GM12878 (cell line): ENCODE results near the gene RNF121. TPM values are rescaled to one million over a fixed set of nuclear protein-coding genes. Genes with fewer than 3 reads are reported as not detected.
A peak's percentile ranks its signal among the peaks of the same experiment; 100 is the strongest.

Experiments
- BACH1 ChIP-seq: fragments of 450-650 bp; IDR thresholded peaks from 2 replicates; pipeline ENCODE4 v1.6.1; 2017; ENCODE audit warnings: mild to moderate bottlenecking, borderline replicate concordance
- BMI1 ChIP-seq: fragments of 450-650 bp; IDR thresholded peaks from 2 replicates; pipeline ENCODE4 v1.6.1; 2016; ENCODE audit warnings: mild to moderate bottlenecking, moderate library complexity, borderline replicate concordance
- CUX1 ChIP-seq: IDR thresholded peaks from 2 replicates; pipeline ENCODE4 v1.6.1; 2012; ENCODE audit warnings: improper control_type of control experiment, low read depth, low read length; ENCODE audit not compliant: insufficient replicate concordance
- EP300 ChIP-seq, 2 experiments: fragments of 150-350 bp in 1 of 2; IDR thresholded peaks; 2 replicates each; pipeline ENCODE4 v1.6.1; 2011 to 2012; ENCODE audit warnings: low read depth in 2 of 2, low read length in 2 of 2, borderline replicate concordance in 1 of 2, improper control_type of control experiment in 1 of 2, inconsistent platforms in 1 of 2; ENCODE audit not compliant: control insufficient read depth in 1 of 2
- GATAD2B ChIP-seq: fragments of 450-650 bp; conservative IDR thresholded peaks from 2 replicates; pipeline ENCODE4 v1.6.1; 2017; ENCODE audit warnings: low read depth, mild to moderate bottlenecking, moderate library complexity
- JUNB ChIP-seq: IDR thresholded peaks from 2 replicates; pipeline ENCODE4 v1.6.1; 2016; ENCODE audit warnings: antibody characterized with exemption, mild to moderate bottlenecking
- PAX5 ChIP-seq: IDR thresholded peaks from 2 replicates; pipeline ENCODE4 v1.6.1; 2011; ENCODE audit warnings: low read depth, low read length, borderline replicate concordance
- PRDM15 ChIP-seq: fragments of 450-650 bp; formaldehyde crosslinking; IDR thresholded peaks from 2 replicates; pipeline ENCODE4 v1.4.0; 2020; ENCODE audit warnings: mild to moderate bottlenecking, moderate library complexity
- RELB ChIP-seq: fragments of 450-650 bp; IDR thresholded peaks from 2 replicates; pipeline ENCODE4 v1.6.1; 2017; ENCODE audit warnings: low read depth, mild to moderate bottlenecking, moderate library complexity
- SMAD1 ChIP-seq: fragments of 450-650 bp; IDR thresholded peaks from 2 replicates; pipeline ENCODE4 v1.6.1; 2018; ENCODE audit warnings: mild to moderate bottlenecking, low read depth; ENCODE audit not compliant: partially characterized antibody
- SUZ12 ChIP-seq: fragments of 200-600 bp; sonication (generic); IDR thresholded peaks from one replicate; pipeline ENCODE4 v1.6.1; 2018; ENCODE audit warnings: antibody characterized with exemption, mild to moderate bottlenecking; ENCODE audit not compliant: unreplicated experiment
- ZNF687 ChIP-seq: fragments of 450-650 bp; IDR thresholded peaks from 2 replicates; pipeline ENCODE4 v1.6.1; 2017; ENCODE audit warnings: mild to moderate bottlenecking, moderate library complexity
- ZSCAN29 ChIP-seq: fragments of 450-650 bp; IDR thresholded peaks from 2 replicates; pipeline ENCODE4 v1.6.1; 2017; ENCODE audit warnings: mild to moderate bottlenecking, moderate library complexity
- polyA plus RNA-seq, 11 experiments: library from polyadenylated mRNA; depleted of rRNA in 4 of 11; unstranded in 6 of 11; stranded (reverse) in 5 of 11; fragments of >200 nt; fragmentation: Nextera tagmentation in 4 of 11; fragmentation: Illumina TruSeq in 1 of 11; extraction: Ambion mirVana in 4 of 11; extraction: Trizol in 1 of 11; gene quantifications; 1 replicate in 1 of 11; 2 replicates in 10 of 11; pipeline versions ENCODE4 v1.2.1 to v1.2.3, GENCODE V29; 2011 to 2016; ENCODE audit warnings: inconsistent platforms in 2 of 11, missing spikeins in 2 of 11, low read depth in 1 of 11
- total RNA-seq, 4 experiments: library from RNA; depleted of rRNA in 3 of 4; stranded (reverse); fragments of >200 nt in 3 of 4; fragmentation: Illumina TruSeq in 1 of 4; extraction: Trizol in 1 of 4; gene quantifications; 2 replicates each; pipeline versions ENCODE4 v1.2.1 to v1.2.3, GENCODE V29; 2013 to 2021

The RNF121 gene
- total and polyA plus RNA-seq, 10 of the 15 experiments (the other 5 are each of a cell fraction or from before 2014, with no cell fraction given), result 8.6 to 73.7 (median 32.7) TPM

GRCh38 chr11:72041364-72042063, 112.7 kb downstream of the RNF121 start (continued):
- no peak for TF ChIP-seq SMAD1
- TF ChIP-seq CUX1, result no peak
- no peak for TF ChIP-seq BACH1
- no peak for TF ChIP-seq SUZ12
- TF ChIP-seq JUNB, result no peak
- no peak for TF ChIP-seq EP300 (IDR thresholded peaks at IDR 0.05; ENCODE audit: borderline replicate concordance in 1 of 2, control insufficient read depth in 1 of 2, low read depth in 2 of 2, low read length in 2 of 2)
- TF ChIP-seq BMI1, result no peak
- TF ChIP-seq RELB, result 0 out of 2 replicates have a peak, but pooled peaks have one; percentile 20
- no peak for TF ChIP-seq PRDM15 (CRISPR knock-in tag)
- TF ChIP-seq ZNF687, result peak; percentile 65; the same call in 1 of the 2 replicates
- no peak for TF ChIP-seq GATAD2B
- no peak for TF ChIP-seq PAX5
- TF ChIP-seq ZSCAN29, result 0 out of 2 replicates have a peak, but pooled peaks have one; percentile 45
